DND-41 (cell line): ENCODE results near the gene SMARCA2.

Source experiments
- EZH2 ChIP-seq: IDR thresholded peaks from 3 replicates; pipeline ENCODE4 v1.6.1; 2012; ENCODE audit warnings: borderline replicate concordance, low read depth, mild to moderate bottlenecking, moderate library complexity, low read length, inconsistent platforms; ENCODE audit not compliant: severe bottlenecking
- TF ChIP-seq, protein P1 (sequence below): IDR thresholded peaks from 2 replicates; pipeline ENCODE4 v1.5.1; 2012; ENCODE audit warnings: borderline replicate concordance, low read length, moderate library complexity, mild to moderate bottlenecking; ENCODE audit not compliant: poor library complexity, severe bottlenecking; ENCODE audit errors: extremely low read depth

DNA sequence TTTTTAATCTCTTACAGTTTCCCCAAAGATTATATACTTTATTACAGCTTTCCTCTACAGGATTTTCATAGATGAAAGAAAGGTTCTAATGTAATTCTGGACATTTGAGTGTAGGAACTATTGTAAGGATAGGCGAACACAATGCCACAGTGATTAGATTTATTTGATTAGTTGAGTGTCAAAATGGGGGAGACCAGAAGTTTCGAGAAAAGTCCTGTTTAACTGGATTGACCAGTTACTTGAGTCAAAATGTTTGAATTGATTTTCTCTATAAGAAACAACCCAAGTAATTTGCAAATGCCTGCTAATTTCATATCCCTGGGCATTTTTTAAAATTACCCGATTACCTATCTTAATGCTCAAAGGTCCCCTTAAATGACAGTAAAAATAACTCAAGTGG lies 50.6 kb downstream of the SMARCA2 start:
- TF ChIP-seq, protein P1, sequence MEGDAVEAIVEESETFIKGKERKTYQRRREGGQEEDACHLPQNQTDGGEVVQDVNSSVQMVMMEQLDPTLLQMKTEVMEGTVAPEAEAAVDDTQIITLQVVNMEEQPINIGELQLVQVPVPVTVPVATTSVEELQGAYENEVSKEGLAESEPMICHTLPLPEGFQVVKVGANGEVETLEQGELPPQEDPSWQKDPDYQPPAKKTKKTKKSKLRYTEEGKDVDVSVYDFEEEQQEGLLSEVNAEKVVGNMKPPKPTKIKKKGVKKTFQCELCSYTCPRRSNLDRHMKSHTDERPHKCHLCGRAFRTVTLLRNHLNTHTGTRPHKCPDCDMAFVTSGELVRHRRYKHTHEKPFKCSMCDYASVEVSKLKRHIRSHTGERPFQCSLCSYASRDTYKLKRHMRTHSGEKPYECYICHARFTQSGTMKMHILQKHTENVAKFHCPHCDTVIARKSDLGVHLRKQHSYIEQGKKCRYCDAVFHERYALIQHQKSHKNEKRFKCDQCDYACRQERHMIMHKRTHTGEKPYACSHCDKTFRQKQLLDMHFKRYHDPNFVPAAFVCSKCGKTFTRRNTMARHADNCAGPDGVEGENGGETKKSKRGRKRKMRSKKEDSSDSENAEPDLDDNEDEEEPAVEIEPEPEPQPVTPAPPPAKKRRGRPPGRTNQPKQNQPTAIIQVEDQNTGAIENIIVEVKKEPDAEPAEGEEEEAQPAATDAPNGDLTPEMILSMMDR = no peak
- TF ChIP-seq EZH2 = no peak
